OCI-LY1 (cell line): ENCODE results near the gene CD247.

Experiments used
- H2AFZ ChIP-seq: fragments of 200-600 bp; sonication (generic), shearing (Covaris generic); 2 replicates; pipeline ENCODE4 v1.6.0; 2014; ENCODE audit warnings: antibody characterized with exemption, mild to moderate bottlenecking, low read length
- H3F3A ChIP-seq: fragments of 200-600 bp; sonication (generic), shearing (Covaris generic); 2 replicates; pipeline ENCODE4 v1.6.0; 2014; ENCODE audit warnings: mild to moderate bottlenecking, antibody characterized with exemption, low read length, moderate library complexity; ENCODE audit not compliant: insufficient read depth
- H3K27ac ChIP-seq: fragments of 200-600 bp; sonication (generic); 2 replicates; pipeline ENCODE4 v1.5.1; 2014; ENCODE audit warnings: low read length, mixed run types, mild to moderate bottlenecking, low read depth; ENCODE audit not compliant: poor library complexity, severe bottlenecking
- H3K27me3 ChIP-seq: fragments of 200-600 bp; sonication (generic); 2 replicates; pipeline ENCODE4 v1.6.0; 2014; ENCODE audit warnings: antibody characterized with exemption, mild to moderate bottlenecking, low read length, moderate library complexity; ENCODE audit not compliant: insufficient read depth
- H3K36me3 ChIP-seq: fragments of 200-600 bp; sonication (generic); 2 replicates; pipeline ENCODE4 v1.6.1; 2014; ENCODE audit warnings: mild to moderate bottlenecking, antibody characterized with exemption, low read length, moderate library complexity, mixed read lengths; ENCODE audit not compliant: insufficient read depth
- H3K4me1 ChIP-seq: fragments of 200-600 bp; sonication (generic); 2 replicates; pipeline ENCODE4 v1.5.1; 2014; ENCODE audit warnings: mild to moderate bottlenecking, low read length, moderate library complexity; ENCODE audit not compliant: insufficient read depth, severe bottlenecking
- H3K4me2 ChIP-seq: fragments of 200-600 bp; sonication (generic), shearing (Covaris generic); 2 replicates; pipeline ENCODE4 v1.6.1; 2014; ENCODE audit warnings: low read length
- H3K4me3 ChIP-seq: fragments of 200-600 bp; sonication (generic); 2 replicates; pipeline ENCODE4 v1.5.1; 2014; ENCODE audit warnings: low read length, low read depth, mild to moderate bottlenecking, mixed read lengths; ENCODE audit not compliant: poor library complexity, severe bottlenecking
- H3K79me2 ChIP-seq: fragments of 200-600 bp; shearing (Covaris generic); 2 replicates; pipeline ENCODE4 v1.6.1; 2016; ENCODE audit warnings: mixed run types, low read length, mixed read lengths; ENCODE audit not compliant: insufficient read depth
- H3K9ac ChIP-seq: fragments of 200-600 bp; sonication (generic), shearing (Covaris generic); 2 replicates; pipeline ENCODE4 v1.6.1; 2014; ENCODE audit warnings: mild to moderate bottlenecking, low read length, mixed read lengths
- H3K9me2 ChIP-seq: fragments of 200-600 bp; sonication (generic), shearing (Covaris generic); 2 replicates; pipeline ENCODE4 v1.6.1; 2014; ENCODE audit warnings: low read depth, mild to moderate bottlenecking, low read length, mixed read lengths
- H3K9me3 ChIP-seq: fragments of 200-600 bp; shearing (Covaris generic); 2 replicates; pipeline ENCODE4 v1.6.1; 2014; ENCODE audit warnings: low read length, mixed read lengths
- H4K20me1 ChIP-seq: fragments of 200-600 bp; sonication (generic), shearing (Covaris generic); 2 replicates; pipeline ENCODE4 v1.6.0; 2016; ENCODE audit warnings: mild to moderate bottlenecking, low read length; ENCODE audit not compliant: insufficient read depth
- CTCF ChIP-seq: fragments of 200-600 bp; sonication (generic), shearing (Covaris generic); IDR thresholded peaks from 2 replicates; pipeline ENCODE4 v1.5.1; 2017; ENCODE audit warnings: mild to moderate bottlenecking, antibody characterized with exemption, low read length, moderate library complexity, mixed read lengths
- EZH2 ChIP-seq: fragments of 200-600 bp; sonication (generic), shearing (Covaris generic); IDR thresholded peaks from 2 replicates; pipeline ENCODE4 v1.8.0; 2017; ENCODE audit warnings: borderline replicate concordance, mixed run types, mild to moderate bottlenecking, antibody characterized with exemption, low read length, moderate library complexity, mixed read lengths

CD247 gene

DNA sequence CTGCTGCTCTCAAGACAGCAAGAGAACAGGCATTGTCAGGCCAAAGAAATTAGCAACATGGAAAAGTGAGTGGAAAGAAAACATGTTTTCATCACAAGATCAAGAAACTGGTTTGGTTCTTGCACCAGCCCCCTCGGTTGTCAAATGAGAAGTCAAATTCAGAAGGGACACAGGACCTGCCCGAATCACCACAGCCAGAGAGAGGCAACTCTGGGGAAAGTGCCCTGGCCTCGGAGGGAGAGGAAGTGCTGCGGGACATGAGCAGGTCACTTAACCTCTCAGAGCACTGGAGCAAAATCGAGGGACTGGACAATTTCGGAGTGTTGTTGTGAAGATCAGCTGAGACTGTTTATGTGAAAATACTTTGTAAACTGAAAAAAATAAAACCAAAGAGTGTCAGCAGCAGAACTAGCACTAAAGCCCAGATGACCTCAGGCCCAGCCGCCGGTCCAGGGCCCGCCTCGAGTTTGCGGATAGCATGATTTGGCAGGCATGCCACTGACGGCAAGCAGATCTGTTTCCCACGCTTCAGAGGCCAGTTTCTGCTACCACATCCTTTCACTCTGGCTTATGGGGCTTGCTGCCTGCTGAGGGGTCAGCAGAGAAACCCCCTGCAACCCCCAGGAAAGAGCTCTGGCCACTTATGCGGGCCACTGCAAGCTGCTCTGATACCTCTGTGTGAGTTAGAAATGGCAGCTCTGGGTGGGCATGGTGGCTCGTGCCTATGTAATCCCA, 32.1 kb downstream of the CD247 start:
- no peak overlapping the region for H2AFZ ChIP-seq
- H3K79me2 ChIP-seq = no peaks in the 10 kb centered on the region
- no peaks in the 10 kb centered on the region for H3K27me3 ChIP-seq

GRCh38 chr1:167484726-167485502, 33.4 kb downstream of the CD247 start:
- Histone ChIP-seq H3K4me1 (peaks cover 26% of the 10 kb centered on the region), H3K36me3 (no peaks in the 10 kb centered on the region; the same call in 1 of the 2 replicates), H2AFZ (no peak overlapping the region), H3K4me3 (no peak overlapping the region), H3K9me2 (no peaks in the 10 kb centered on the region), H3K9me3 (no peaks in the 10 kb centered on the region), H4K20me1 (no peaks in the 10 kb centered on the region), H3K27me3 (no peaks in the 10 kb centered on the region), H3F3A (no peaks in the 10 kb centered on the region; the same call in none of the 2 replicates), H3K4me2 (no peak overlapping the region), H3K79me2 (no peaks in the 10 kb centered on the region), H3K27ac (no peak overlapping the region), H3K9ac (no peak overlapping the region)
- TF ChIP-seq CTCF (no peak), EZH2 (no peak)

More for the DNA sequence above, 32.1 kb downstream of the CD247 start:
- H3K9ac ChIP-seq = peak overlapping the region; percentile 20; the same call in 1 of the 2 replicates
- H3F3A ChIP-seq = no peaks in the 10 kb centered on the region; the same call in 1 of the 2 replicates
- peaks cover 26% of the 10 kb centered on the region for H3K4me1 ChIP-seq
- no peak for TF ChIP-seq EZH2
- TF ChIP-seq CTCF = no peak
- H4K20me1 ChIP-seq = no peaks in the 10 kb centered on the region
- H3K9me2 ChIP-seq = no peaks in the 10 kb centered on the region
- H3K27ac ChIP-seq = peak overlapping the region; percentile 47
- H3K4me2 ChIP-seq = peak overlapping the region; percentile 27; the same call in 1 of the 2 replicates
- H3K9me3 ChIP-seq = no peaks in the 10 kb centered on the region
- H3K4me3 ChIP-seq = no peak overlapping the region
- no peaks in the 10 kb centered on the region for H3K36me3 ChIP-seq

- no peaks in the 10 kb centered on the region for H4K20me1 ChIP-seq
- H3K4me3 ChIP-seq = no peak overlapping the region
- no peaks in the 10 kb centered on the region for H3K9me3 ChIP-seq
- H3K79me2 ChIP-seq = no peaks in the 10 kb centered on the region
- no peaks in the 10 kb centered on the region; the same call in 1 of the 2 replicates for H3K36me3 ChIP-seq
- TF ChIP-seq EZH2 (no peak), CTCF (no peak)
- H3K27me3 ChIP-seq = no peaks in the 10 kb centered on the region
- H3K4me1 ChIP-seq = peaks cover 22% of the 10 kb centered on the region
- H3K4me2 ChIP-seq = no peak overlapping the region
- no peaks in the 10 kb centered on the region for H3K9me2 ChIP-seq
- H3F3A ChIP-seq = no peaks in the 10 kb centered on the region; the same call in none of the 2 replicates
- H3K27ac ChIP-seq = no peak overlapping the region
- no peak overlapping the region for H2AFZ ChIP-seq
- no peak overlapping the region for H3K9ac ChIP-seq
Observed at GRCh38 chr1:167483790-167484189, 34.5 kb downstream of the CD247 start.
